Measurements from ENCODE around the gene ZNF200.

GRCh38 chr16:3198334-3199072, 36.5 kb downstream of the ZNF200 start:
- no peak for TF ChIP-seq CTCF (IDR thresholded peaks at IDR 0.05)
- TF ChIP-seq POLR2A (IDR thresholded peaks at IDR 0.05), result no peak
